ENCODE data around the gene GMEB2. TPM values are rescaled to one million over a fixed set of nuclear protein-coding genes. Genes with fewer than 3 reads are reported as not detected.

Gene GMEB2
- polyA plus RNA-seq, 1 of the 3 experiments (the other 2 are of a cell fraction): 6.5 TPM

- no peaks in the 10 kb centered on the region for H3F3A ChIP-seq (replicated peaks; ENCODE audit: insufficient read depth)
These were observed 64.3 kb downstream of the GMEB2 start for GRCh38 chr20:63562461-63563224.

More at GRCh38 chr20:63562461-63563224, 64.3 kb downstream of the GMEB2 start:
- DNase-seq: no peak
- Histone ChIP-seq H3K4me1 (ENCODE audit: control insufficient read depth in 1 of 2, insufficient read depth in 2 of 2, low read depth in 1 of 2, low read length in 1 of 2) (no peaks in the 10 kb centered on the region), H3K27ac (ENCODE audit: low read depth in 2 of 2, low read length in 1 of 2) (no peak overlapping the region), H2AFZ (ENCODE audit: low read depth) (no peak overlapping the region), H3K9me2 (no peaks in the 10 kb centered on the region), H3K79me2 (ENCODE audit: insufficient read depth) (no peaks in the 10 kb centered on the region), H3K36me3 (replicated peaks in 1 of 2; ENCODE audit: control insufficient read depth in 1 of 2, insufficient read depth in 2 of 2, low read length in 1 of 2) (peaks cover 0 to 33% of the 10 kb centered on the region in 2 experiments), H4K20me1 (ENCODE audit: insufficient read depth) (no peaks in the 10 kb centered on the region), H3K9ac (no peak overlapping the region), H3K4me3 (ENCODE audit: low read depth in 2 of 2, low read length in 1 of 2) (no peak overlapping the region), H3K4me2 (no peak overlapping the region), H3K9me3 (no peaks in the 10 kb centered on the region), H3K27me3 (ENCODE audit: insufficient read depth) (no peaks in the 10 kb centered on the region)
- ChIA-PET POLR2A (no interaction called here), CTCF (interaction anchor here (1.1 to 2.5 kb wide), 3 partner anchors 25 to 212 kb away, joined by 3 to 10 read pairs (median 5); partner anchors contain the start of genes PPDPF and PTK6)
- WGBS (ENCODE audit: low lambda C conversion rate): 90% methylated on average over 6 of the region's 54 CpGs
- TF ChIP-seq SIN3A (IDR thresholded peaks at IDR 0.05; ENCODE audit: borderline replicate concordance, low read depth, low read length) (no peak), CTCF (IDR thresholded peaks at IDR 0.05) (no peak), JUND (IDR thresholded peaks at IDR 0.05) (no peak), TAF1 (IDR thresholded peaks at IDR 0.05; ENCODE audit: borderline replicate concordance, low read depth, low read length) (no peak), MEF2A (IDR thresholded peaks at IDR 0.05; ENCODE audit: borderline replicate concordance, low read depth) (no peak), IRF3 (IDR thresholded peaks at IDR 0.05; ENCODE audit: low read depth, low read length) (no peak), YY1 (IDR thresholded peaks at IDR 0.05; ENCODE audit: low read depth) (no peak), RXRA (IDR thresholded peaks at IDR 0.05; ENCODE audit: borderline replicate concordance, low read depth) (no peak), PBX3 (IDR thresholded peaks at IDR 0.05) (no peak), NFIC (IDR thresholded peaks at IDR 0.05; ENCODE audit: borderline replicate concordance) (no peak), SMC3 (IDR thresholded peaks at IDR 0.05; ENCODE audit: low read depth, low read length) (no peak), GATA2 (CRISPR knock-in tag; IDR thresholded peaks at IDR 0.05) (no peak), FOXJ3 (CRISPR knock-in tag; IDR thresholded peaks at IDR 0.05) (no peak), POLR2AphosphoS5 (IDR thresholded peaks at IDR 0.05; ENCODE audit: low read depth, low read length) (no peak), CHD2 (IDR thresholded peaks at IDR 0.05; ENCODE audit: low read length, partially characterized antibody) (no peak), RFX5 (IDR thresholded peaks at IDR 0.05; ENCODE audit: low read length) (no peak), REST (IDR thresholded peaks at IDR 0.05; ENCODE audit: low read depth, low read length) (no peak), MAX (IDR thresholded peaks at IDR 0.05; ENCODE audit: low read depth) (no peak), USF1 (IDR thresholded peaks at IDR 0.05; ENCODE audit: borderline replicate concordance, low read depth) (no peak), RAD21 (IDR thresholded peaks at IDR 0.05; ENCODE audit: low read length) (no peak)
